ENCODE measurements around the gene CSN2.
"Not testable (repeated sequence)": the region's sequence is repeated elsewhere in the genome, so short reads cannot be mapped to it uniquely, and the experiment has no call there.

The CSN2 gene

DNA sequence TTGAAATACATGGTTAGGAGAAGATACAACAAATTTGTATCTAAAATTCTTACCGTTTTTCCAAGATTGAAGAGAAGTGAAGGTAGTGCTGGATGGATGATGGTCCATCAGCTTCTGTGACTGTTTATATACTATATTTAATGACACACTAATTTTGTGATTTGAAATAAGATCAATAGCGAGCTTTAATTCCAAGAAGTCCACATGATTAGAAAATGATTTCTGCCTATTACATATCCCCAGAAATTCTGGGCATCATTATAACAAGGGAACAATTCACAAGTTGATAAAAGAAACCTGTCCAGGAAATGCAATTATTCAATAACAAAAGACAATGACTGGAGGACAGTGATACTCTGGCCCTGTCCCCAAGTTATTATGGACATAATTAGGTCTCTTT, at the start of gene CSN2:
Gene CSN2, minus strand, starts transcription at position 101 of the 400 bp plus-strand sequence. CDS start 4,733 bp downstream, outside the sequence.
- DNase-seq (ENCODE audit: extremely low read depth in 1 of 2, low read depth in 1 of 2): no peak

DNA sequence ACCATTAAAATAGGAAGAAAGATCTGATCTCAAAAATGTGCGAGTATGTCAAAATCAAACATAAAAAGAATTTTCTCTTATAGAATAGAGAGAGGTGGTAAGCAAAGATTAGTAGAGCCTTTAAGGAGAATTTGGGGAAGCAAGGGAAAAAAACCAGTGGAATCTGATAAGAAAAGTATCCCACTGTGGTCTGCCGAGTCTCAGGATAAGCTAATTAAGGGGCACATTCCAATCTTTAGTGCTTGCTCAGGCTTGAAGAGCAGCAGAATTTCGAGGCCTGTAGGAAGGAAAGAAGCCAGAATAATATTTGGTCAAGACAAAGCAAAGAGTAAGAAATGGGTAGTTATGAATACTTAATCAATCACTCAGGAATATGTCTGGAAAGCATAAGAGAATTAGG, 43.2 kb upstream of the CSN2 start:
- no peak for DNase-seq (ENCODE audit: extremely low read depth in 1 of 2, low read depth in 1 of 2)

DNA sequence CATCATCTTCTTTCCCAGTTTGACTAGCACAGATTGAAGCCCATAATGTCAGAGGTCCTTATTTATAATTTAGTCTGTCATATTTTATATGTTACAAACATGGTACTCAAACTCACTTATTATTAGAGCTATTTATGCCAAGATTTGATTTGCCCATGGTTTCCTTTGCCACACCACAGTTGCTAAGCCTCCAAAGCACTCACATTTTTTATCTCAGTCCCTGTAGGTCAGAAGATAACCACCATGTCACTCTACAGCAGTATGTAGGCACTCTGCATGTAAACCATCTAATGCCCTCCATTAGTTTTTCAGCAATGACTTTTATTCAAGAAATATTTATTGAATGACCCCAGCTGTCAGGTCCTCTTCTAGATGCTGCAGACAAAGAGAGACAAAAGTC, 37.0 kb upstream of the CSN2 start:
- DNase-seq (ENCODE audit: extremely low read depth in 1 of 2, low read depth in 1 of 2): no peak

- no peak for DNase-seq (ENCODE audit: extremely low read depth in 1 of 2, low read depth in 1 of 2)
Measured at GRCh38 chr4:70000711-70001110, 35.2 kb upstream of the CSN2 start.

GRCh38 chr4:69999420-69999819, 33.9 kb upstream of the CSN2 start:
- no peak for DNase-seq (ENCODE audit: extremely low read depth in 1 of 2, low read depth in 1 of 2)

- no peak for DNase-seq (ENCODE audit: extremely low read depth in 1 of 2, low read depth in 1 of 2)
Measured at GRCh38 chr4:69995526-69996016, 30.0 kb upstream of the CSN2 start, which contains the start of gene STATH. Gene STATH (plus strand): TSS chr4:69995966. CDS start chr4:69998438, 2,472 bp downstream.

GRCh38 chr4:69994782-69995181, 29.3 kb upstream of the CSN2 start:
- no peak for DNase-seq (ENCODE audit: extremely low read depth in 1 of 2, low read depth in 1 of 2)

DNA sequence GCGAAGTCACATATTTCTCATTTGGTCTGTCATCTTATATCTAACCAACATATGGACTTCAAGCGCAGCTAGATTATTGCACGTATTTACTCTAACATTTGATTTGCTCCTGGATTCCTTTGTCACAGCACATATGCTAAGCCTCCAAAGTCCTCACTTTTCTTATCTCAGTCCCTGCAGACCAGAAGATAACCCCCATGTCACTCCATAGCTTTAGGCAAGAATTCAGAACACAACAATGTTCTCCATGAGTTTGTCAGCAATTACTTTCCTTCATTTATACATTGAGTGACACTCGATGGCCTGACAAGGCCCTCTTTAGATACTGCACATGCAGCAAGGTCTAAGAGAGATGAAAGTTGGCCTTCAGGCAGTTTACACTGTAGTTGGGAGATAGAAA, 25.5 kb upstream of the CSN2 start:
- no peak for DNase-seq (ENCODE audit: extremely low read depth in 1 of 2, low read depth in 1 of 2)

GRCh38 chr4:69986663-69987062, 21.1 kb upstream of the CSN2 start:
- DNase-seq (ENCODE audit: extremely low read depth in 1 of 2, low read depth in 1 of 2): no peak

GRCh38 chr4:69984030-69984443, 18.5 kb upstream of the CSN2 start:
- DNase-seq (ENCODE audit: extremely low read depth in 1 of 2, low read depth in 1 of 2): no peak

- DNase-seq (ENCODE audit: extremely low read depth in 1 of 2, low read depth in 1 of 2): no peak
Measured at GRCh38 chr4:69977582-69977981, 12.1 kb upstream of the CSN2 start.

DNA sequence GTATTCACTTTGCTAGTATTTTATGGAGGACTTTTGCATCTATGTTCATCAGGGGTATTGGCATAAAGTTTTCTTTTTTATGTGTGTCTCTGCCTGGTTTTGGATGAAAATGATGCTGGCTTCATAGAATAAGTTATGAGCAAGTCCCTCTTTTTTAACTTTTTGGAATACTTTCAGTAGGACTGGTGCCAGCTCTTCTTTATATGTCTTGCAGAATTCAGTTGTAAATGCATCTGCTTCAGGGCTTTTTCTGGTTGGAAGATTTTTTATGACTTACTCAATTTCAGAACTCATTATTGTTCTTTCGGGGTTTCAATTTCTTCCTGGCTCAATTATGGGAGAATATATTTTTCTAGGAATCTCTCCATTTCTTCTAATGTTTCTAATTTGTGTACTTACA, 9.1 kb upstream of the CSN2 start:
- DNase-seq (ENCODE audit: extremely low read depth in 1 of 2, low read depth in 1 of 2): no peak

DNA sequence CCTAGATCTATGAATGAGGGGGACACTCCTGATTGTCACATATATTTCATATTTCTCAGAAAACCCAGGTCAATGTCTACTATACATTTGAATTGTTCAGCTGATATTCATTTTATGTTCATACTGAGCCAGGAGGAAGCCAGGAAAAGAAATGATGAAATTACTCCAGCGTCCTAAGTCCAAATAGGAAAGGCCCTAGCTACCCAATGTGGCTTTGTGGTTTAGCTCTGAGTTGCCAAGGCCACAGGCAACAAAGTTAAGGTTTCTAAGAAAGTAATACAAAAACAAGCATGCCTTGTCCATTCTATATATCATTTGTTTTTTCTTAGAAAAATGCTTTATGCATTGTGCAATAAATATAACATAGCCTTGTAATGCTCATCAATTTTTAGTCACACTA, 4.5 kb upstream of the CSN2 start:
- DNase-seq (ENCODE audit: extremely low read depth in 1 of 2, low read depth in 1 of 2): no peak

- DNase-seq (ENCODE audit: extremely low read depth in 1 of 2, low read depth in 1 of 2): no peak
Measured at GRCh38 chr4:69957209-69957608, 8.3 kb downstream of the CSN2 start.

- DNase-seq (ENCODE audit: extremely low read depth in 1 of 2, low read depth in 1 of 2): no peak
Measured at GRCh38 chr4:69951602-69952001, 13.9 kb downstream of the CSN2 start.

DNA sequence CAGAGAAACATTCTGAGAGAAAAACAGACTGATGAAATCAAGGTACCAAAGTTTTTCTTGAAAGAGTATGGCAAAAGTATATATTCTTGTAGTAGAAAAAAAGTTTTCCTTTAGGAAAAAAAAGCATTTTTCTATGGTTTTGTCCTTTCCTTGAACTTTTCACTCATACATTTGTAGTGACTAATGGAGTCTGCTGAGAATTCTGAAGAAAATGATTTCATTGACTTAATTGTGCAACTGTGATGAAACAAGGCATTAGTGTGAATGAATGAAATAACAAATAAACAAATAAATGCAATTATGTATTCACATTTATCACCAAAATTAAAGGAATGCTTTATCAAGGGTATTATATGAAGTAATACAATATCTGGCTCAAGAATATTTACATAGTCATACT, 29.0 kb downstream of the CSN2 start:
- no peak for DNase-seq (ENCODE audit: extremely low read depth in 1 of 2, low read depth in 1 of 2)

GRCh38 chr4:69934150-69934549, 31.4 kb downstream of the CSN2 start:
- DNase-seq (ENCODE audit: extremely low read depth in 1 of 2, low read depth in 1 of 2): no peak

DNA sequence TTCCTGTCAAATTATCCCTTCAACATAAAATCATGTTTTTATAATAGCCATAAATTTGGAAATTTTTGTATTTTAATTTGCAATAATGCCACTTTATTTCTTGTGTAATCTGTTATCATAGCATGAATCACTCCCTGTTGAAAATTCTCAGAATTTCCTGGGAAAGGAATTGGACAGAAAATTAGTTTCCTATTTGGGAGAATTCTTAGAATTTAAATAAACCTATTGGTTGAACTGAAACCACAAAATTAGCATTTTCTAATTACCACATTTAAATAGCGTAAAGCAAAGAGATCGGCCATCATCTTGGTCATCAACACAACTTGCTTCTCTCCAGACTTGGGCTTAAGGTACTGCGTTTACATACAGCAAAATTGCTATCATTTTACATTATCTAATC, 34.8 kb downstream of the CSN2 start, which contains the start of gene CSN1S1:
Gene CSN1S1, plus strand, starts transcription at position 301 of the 400 bp plus-strand sequence. CDS start 1,488 bp downstream, outside the sequence.
- no peak for DNase-seq (ENCODE audit: extremely low read depth in 1 of 2, low read depth in 1 of 2)

- DNase-seq (ENCODE audit: extremely low read depth in 1 of 2, low read depth in 1 of 2): not testable (repeated sequence)
Measured at GRCh38 chr4:69923782-69924410, 41.6 kb downstream of the CSN2 start.

DNA sequence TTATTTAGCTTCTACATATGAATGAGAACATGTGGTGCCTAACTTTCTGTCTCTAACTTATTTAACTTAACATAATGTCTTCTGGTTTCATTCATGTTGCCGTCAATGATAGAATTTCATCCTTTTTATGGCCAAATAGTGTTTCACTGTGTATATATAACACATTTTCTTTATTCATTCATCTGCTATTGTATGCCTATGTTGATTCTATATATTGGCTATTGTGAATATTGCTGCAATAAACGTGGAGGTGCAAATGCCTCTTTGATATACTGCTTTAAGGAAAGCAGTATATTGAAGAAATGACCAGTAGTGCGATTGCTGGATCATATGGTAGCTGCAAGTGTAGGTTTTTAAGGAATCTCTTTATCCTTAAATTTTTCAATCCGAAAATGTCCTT, 44.7 kb downstream of the CSN2 start:
- no peak for DNase-seq (ENCODE audit: extremely low read depth in 1 of 2, low read depth in 1 of 2)

DNA sequence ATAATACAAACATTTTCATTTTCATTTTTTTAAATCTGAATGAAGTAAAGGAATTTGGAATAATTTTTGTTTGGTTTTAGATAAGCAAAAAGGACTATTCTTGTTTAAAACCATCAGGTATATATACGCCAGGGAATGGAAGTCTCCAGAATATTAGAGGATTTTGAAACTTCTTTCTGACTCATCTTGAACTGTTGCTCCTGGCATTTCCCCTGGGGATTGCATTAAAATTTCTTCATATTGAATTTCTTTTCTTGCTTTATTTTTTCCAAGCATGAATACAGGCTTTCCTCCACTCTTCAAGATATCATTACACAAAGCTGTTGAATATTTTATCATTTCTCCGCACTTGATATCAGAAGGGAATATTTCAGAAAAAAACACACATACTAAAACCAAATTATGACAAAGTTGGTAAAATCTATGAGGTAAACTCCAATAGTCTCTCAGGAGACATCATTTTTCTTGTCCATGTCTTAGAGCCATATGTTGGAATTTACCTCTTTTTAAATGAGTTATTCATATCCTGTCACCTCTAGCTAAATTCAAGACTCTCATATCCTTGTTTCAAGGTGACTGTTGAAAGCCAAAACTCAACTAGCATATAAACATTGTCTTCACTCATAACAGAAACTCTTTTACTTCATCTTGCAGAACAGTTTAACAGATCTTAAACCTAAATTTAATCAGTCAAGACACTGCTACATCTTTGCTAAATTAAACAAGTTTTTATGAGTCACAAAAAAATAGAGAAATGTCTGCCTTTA, 55.3 kb downstream of the CSN2 start:
- DNase-seq (ENCODE audit: extremely low read depth in 1 of 2, low read depth in 1 of 2): no peak

DNA sequence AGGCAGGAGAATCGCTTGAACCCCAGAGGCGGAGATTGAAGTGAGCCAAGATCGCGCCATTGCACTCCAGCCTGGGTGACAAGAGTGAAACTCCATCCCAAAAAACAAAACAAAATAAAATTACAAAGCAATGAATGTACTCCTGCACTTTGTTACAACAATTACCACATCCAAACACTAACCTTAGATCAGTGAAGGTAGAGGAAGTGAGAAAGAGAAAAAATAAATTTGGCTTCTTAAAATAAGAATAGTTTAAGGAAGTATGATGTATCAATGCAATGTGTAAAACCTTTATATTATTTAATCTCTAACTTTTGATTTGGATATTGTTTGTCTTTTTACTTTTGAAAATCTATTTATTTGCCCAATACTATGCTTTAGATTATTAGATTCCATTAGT, 56.3 kb downstream of the CSN2 start:
- DNase-seq (ENCODE audit: extremely low read depth in 1 of 2, low read depth in 1 of 2): no peak

All from activated CD8-positive, alpha-beta memory T cell treated with anti-CD3 and anti-CD28 coated beads for 1 hour (primary cell).